GM12878 (cell line): ENCODE results near the gene THOC3.
"Not testable (repeated sequence)": the region's sequence is repeated elsewhere in the genome, so short reads cannot be mapped to it uniquely, and the experiment has no call there.

Source experiments
- CEBPB ChIP-seq, 2 experiments: fragments of 150-350 bp in 1 of 2; IDR thresholded peaks; 2 replicates each; pipeline ENCODE4 v1.6.1; 2012 to 2014; ENCODE audit warnings: low read depth in 2 of 2, low read length in 2 of 2, borderline replicate concordance in 1 of 2, inconsistent platforms in 1 of 2
- CTCF ChIP-seq, 3 experiments: IDR thresholded peaks in 2 of 3; conservative IDR thresholded peaks in 1 of 3; 2 replicates each; pipeline ENCODE4 v1.5.1; 2011; ENCODE audit warnings: low read depth in 3 of 3, low read length in 3 of 3, mild to moderate bottlenecking in 3 of 3, control low read depth in 2 of 3, moderate library complexity in 2 of 3, inconsistent platforms in 1 of 3, mixed read lengths in 1 of 3; ENCODE audit not compliant: control insufficient read depth in 2 of 3, insufficient read depth in 1 of 3; ENCODE audit errors: extremely low read depth in 1 of 3
- JUND ChIP-seq: IDR thresholded peaks from 2 replicates; pipeline ENCODE4 v1.6.1; 2012; ENCODE audit warnings: low read depth, mild to moderate bottlenecking, low read length, improper control_type of control experiment, moderate library complexity
- MYC ChIP-seq: IDR thresholded peaks from 2 replicates; pipeline ENCODE4 v1.6.1; 2011; ENCODE audit warnings: mild to moderate bottlenecking, low read length, moderate library complexity, inconsistent platforms; ENCODE audit not compliant: insufficient read depth, insufficient replicate concordance, insufficient read length, severe bottlenecking
- POLR2A ChIP-seq: IDR thresholded peaks from 2 replicates; pipeline ENCODE4 v1.6.1; 2011; ENCODE audit warnings: low read depth, mild to moderate bottlenecking, low read length
- POLR2AphosphoS2 ChIP-seq: IDR thresholded peaks from 2 replicates; pipeline ENCODE4 v1.6.1; 2011; ENCODE audit warnings: low read depth, mild to moderate bottlenecking, low read length, improper control_type of control experiment, moderate library complexity
- POLR2AphosphoS5 ChIP-seq: IDR thresholded peaks from 2 replicates; pipeline ENCODE4 v1.6.1; 2011; ENCODE audit warnings: mild to moderate bottlenecking, low read length, inconsistent platforms
- RAD21 ChIP-seq: IDR thresholded peaks from 2 replicates; pipeline ENCODE4 v1.6.1; 2011; ENCODE audit warnings: mild to moderate bottlenecking, low read depth, low read length, moderate library complexity; ENCODE audit not compliant: insufficient read depth
- REST ChIP-seq: IDR thresholded peaks from 2 replicates; pipeline ENCODE4 v1.6.1; 2012; ENCODE audit warnings: mild to moderate bottlenecking, low read depth, low read length

- not testable (repeated sequence) for TF ChIP-seq POLR2AphosphoS5; CTCF (IDR thresholded peaks at IDR 0.05 in 2 of 3, conservative IDR thresholded peaks at IDR 0.05 in 1 of 3; ENCODE audit: control insufficient read depth in 2 of 3, extremely low read depth in 1 of 3, insufficient read depth in 1 of 3, low read depth in 3 of 3, low read length in 3 of 3); CEBPB (IDR thresholded peaks at IDR 0.05; ENCODE audit: borderline replicate concordance in 1 of 2, low read depth in 2 of 2, low read length in 2 of 2); POLR2AphosphoS2; MYC; REST; POLR2A; RAD21; JUND
Observed at GRCh38 chr5:175960228-175960627, 7.9 kb downstream of the THOC3 start.
